Nephron progenitor cell (in vitro differentiated cells): ENCODE results near the gene OR8B12.

Experiments
- DNase-seq: peaks from one replicate; pipeline ENCODE4 v3.0.0; 2021
- H3K27ac Mint-ChIP-seq: 2 replicates; pipeline ENCODE4 v1.8.0; 2021; ENCODE audit warnings: mild to moderate bottlenecking, moderate library complexity, mixed read lengths
- H3K27me3 Mint-ChIP-seq: 2 replicates; pipeline ENCODE4 v1.8.0; 2021; ENCODE audit warnings: mild to moderate bottlenecking, low read depth, mixed read lengths; ENCODE audit not compliant: poor library complexity
- H3K36me3 Mint-ChIP-seq: 2 replicates; pipeline ENCODE4 v1.8.0; 2021; ENCODE audit warnings: low read depth, mixed read lengths
- H3K4me1 Mint-ChIP-seq: 2 replicates; pipeline ENCODE4 v1.8.0; 2021; ENCODE audit warnings: mixed read lengths
- H3K4me3 Mint-ChIP-seq: 2 replicates; pipeline ENCODE4 v1.8.0; 2021; ENCODE audit warnings: mild to moderate bottlenecking, moderate library complexity, mixed read lengths
- H3K9me3 Mint-ChIP-seq: 2 replicates; pipeline ENCODE4 v1.8.0; 2021; ENCODE audit warnings: mild to moderate bottlenecking, moderate library complexity, mixed read lengths
- TF ChIP-seq, protein P1 (sequence below): fragments of 200-600 bp; sonication (generic); IDR thresholded peaks from 2 replicates; pipeline ENCODE4 v1.5.0; 2021; ENCODE audit warnings: antibody characterized with exemption

The OR8B12 gene

DNA sequence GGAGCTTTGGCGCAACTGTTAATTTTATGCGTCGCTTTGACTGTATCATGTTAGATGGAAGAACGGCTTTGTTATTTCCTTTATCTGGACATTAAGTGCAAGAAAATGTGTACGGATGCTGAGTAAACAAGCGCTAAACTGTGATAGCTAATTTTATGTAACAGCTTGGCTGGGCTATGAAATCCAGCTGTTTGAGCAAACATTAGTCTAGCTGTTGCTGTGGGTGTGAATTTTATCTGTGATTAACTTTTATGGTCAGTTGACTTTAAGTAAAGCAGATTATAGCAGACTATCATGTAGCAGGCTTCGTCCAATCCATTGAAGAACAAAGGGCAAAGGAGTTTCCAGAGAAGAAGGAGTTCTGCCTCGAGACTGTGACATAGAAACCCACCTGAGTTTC is 40.3 kb upstream of the OR8B12 start:
- DNase-seq, result no peak
- H3K27me3 Mint-ChIP-seq, result peaks cover 4% of the 10 kb centered on the region
- H3K4me1 Mint-ChIP-seq, result peaks cover 17% of the 10 kb centered on the region
- no peak overlapping the region for H3K27ac Mint-ChIP-seq
- H3K36me3 Mint-ChIP-seq, result no peaks in the 10 kb centered on the region
- no peak overlapping the region for H3K4me3 Mint-ChIP-seq
- TF ChIP-seq, protein P1, sequence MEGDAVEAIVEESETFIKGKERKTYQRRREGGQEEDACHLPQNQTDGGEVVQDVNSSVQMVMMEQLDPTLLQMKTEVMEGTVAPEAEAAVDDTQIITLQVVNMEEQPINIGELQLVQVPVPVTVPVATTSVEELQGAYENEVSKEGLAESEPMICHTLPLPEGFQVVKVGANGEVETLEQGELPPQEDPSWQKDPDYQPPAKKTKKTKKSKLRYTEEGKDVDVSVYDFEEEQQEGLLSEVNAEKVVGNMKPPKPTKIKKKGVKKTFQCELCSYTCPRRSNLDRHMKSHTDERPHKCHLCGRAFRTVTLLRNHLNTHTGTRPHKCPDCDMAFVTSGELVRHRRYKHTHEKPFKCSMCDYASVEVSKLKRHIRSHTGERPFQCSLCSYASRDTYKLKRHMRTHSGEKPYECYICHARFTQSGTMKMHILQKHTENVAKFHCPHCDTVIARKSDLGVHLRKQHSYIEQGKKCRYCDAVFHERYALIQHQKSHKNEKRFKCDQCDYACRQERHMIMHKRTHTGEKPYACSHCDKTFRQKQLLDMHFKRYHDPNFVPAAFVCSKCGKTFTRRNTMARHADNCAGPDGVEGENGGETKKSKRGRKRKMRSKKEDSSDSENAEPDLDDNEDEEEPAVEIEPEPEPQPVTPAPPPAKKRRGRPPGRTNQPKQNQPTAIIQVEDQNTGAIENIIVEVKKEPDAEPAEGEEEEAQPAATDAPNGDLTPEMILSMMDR, result no peak
- no peaks in the 10 kb centered on the region for H3K9me3 Mint-ChIP-seq

DNA sequence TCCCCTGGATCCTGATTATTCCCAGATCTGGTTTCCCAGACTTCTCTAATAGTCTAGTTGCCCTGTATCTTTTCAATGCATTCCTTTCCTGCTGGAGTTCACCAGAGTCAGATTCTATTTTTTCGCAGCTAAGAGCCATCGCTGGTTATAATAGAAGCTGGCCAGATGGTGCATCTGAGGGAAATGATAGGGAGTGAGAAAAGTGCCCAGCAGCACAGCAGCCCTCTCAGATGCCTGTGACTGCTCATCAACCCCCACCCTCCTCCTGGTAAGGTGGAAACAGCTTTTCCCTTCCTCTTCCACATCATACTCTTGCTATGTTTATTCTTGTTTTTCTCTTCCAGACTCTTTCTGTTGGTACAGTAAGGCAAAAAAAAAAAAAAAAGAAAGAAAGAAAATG is 39.1 kb upstream of the OR8B12 start:
- Mint-ChIP-seq H3K4me1 (peaks cover 17% of the 10 kb centered on the region), H3K36me3 (no peaks in the 10 kb centered on the region), H3K27ac (no peak overlapping the region), H3K9me3 (no peaks in the 10 kb centered on the region), H3K4me3 (no peak overlapping the region), H3K27me3 (peaks cover 4% of the 10 kb centered on the region)
- TF ChIP-seq, protein P1, result no peak
- DNase-seq, result no peak

DNA sequence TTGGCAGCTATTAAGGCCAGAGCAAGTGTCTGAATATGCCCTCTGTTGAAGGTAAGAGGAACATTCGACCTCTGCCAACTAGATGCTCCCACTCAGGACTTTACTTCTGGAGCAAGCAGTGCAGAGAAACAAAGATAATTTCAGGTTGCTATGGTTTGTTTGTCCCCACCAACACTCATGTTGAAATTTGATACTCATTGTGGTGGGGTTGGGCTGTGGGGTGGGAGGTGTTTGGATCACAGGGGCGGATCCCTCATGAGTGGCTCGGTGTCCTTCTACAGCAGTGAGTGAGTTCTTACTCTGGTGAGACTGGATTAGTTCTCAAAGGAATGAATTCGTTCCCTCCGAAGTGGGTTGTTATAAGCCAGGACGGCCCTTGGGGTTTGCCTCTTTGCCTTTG is 38.4 kb upstream of the OR8B12 start:
- TF ChIP-seq, protein P1, result no peak
- peaks cover 17% of the 10 kb centered on the region for H3K4me1 Mint-ChIP-seq
- no peak overlapping the region for H3K27ac Mint-ChIP-seq
- peaks cover 2% of the 10 kb centered on the region for H3K27me3 Mint-ChIP-seq
- H3K4me3 Mint-ChIP-seq, result no peak overlapping the region
- H3K36me3 Mint-ChIP-seq, result no peaks in the 10 kb centered on the region
- no peaks in the 10 kb centered on the region for H3K9me3 Mint-ChIP-seq
- DNase-seq, result no peak

DNA sequence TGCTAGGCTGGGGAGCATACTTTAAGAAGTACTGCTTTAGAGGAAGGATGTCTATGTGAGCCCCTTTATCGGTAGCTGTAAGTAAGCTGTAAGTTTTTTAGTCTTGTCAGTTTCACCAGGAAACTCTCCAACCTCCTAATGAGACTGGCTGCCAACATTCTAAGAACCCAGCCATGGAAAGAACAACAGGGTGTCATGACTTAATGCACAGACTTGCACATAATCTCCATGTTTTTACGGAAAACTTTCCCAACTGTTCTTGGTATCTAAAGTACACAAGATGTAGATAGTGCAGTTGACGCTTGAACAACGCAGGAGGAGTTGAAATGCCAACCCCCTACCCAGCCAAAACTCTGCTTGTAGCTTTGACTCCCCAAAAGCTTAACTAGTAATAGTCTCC is 35.3 kb upstream of the OR8B12 start:
- no peaks in the 10 kb centered on the region for H3K36me3 Mint-ChIP-seq
- no peak overlapping the region for H3K4me3 Mint-ChIP-seq
- H3K9me3 Mint-ChIP-seq, result peaks cover 9% of the 10 kb centered on the region
- H3K4me1 Mint-ChIP-seq, result peaks cover 12% of the 10 kb centered on the region
- TF ChIP-seq, protein P1, result no peak
- DNase-seq, result no peak
- H3K27ac Mint-ChIP-seq, result no peak overlapping the region
- H3K27me3 Mint-ChIP-seq, result no peaks in the 10 kb centered on the region

DNA sequence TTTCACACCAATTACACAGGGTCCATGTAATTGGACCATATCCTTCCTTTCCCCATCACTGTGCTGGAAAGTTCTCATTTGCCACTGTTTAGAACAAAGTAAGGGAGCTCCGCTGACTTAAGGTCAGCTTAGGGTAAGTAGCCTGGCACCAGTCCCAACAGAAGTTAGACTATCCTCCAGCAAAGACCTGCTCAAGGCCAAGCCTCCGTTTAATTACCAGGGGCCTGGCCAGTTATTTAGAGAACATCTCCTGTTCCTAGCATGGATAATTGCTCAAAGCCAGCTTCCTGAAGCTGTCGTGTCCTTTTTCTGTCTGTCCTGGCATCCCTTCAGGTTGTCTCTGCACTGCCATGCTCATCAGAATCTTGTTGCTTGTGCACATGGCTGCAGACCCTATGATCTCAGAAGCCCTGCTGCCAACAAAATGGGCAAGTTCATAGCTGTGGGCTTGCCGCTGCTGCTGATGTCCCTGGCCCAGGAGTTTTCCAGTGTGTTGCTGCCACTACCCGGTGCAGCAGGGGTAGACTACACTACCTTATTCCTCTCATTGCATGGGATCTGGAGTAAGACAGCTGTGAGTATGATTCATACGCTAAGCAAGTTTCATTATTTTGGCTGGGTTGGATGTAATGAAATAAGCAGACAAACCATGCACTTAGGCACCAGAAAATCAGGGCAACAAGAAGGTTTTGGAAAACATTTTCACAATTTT is 34.4 kb upstream of the OR8B12 start:
- Mint-ChIP-seq H3K27ac (no peak overlapping the region), H3K4me3 (no peak overlapping the region), H3K4me1 (peaks cover 12% of the 10 kb centered on the region), H3K27me3 (no peaks in the 10 kb centered on the region), H3K9me3 (peaks cover 18% of the 10 kb centered on the region), H3K36me3 (no peaks in the 10 kb centered on the region)
- DNase-seq, result no peak
- TF ChIP-seq, protein P1, result no peak

DNA sequence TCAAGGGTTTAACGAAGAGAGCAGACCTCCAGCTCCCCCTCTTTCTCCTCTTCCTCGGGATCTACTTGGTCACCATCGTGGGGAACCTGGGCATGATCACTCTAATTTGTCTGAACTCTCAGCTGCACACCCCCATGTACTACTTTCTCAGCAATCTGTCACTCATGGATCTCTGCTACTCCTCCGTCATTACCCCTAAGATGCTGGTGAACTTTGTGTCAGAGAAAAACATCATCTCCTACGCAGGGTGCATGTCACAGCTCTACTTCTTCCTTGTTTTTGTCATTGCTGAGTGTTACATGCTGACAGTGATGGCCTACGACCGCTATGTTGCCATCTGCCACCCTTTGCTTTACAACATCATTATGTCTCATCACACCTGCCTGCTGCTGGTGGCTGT is 26.7 kb upstream of the OR8B12 start:
- no peak overlapping the region for H3K27ac Mint-ChIP-seq
- peaks cover 6% of the 10 kb centered on the region for H3K27me3 Mint-ChIP-seq
- H3K9me3 Mint-ChIP-seq, result peaks cover 18% of the 10 kb centered on the region
- TF ChIP-seq, protein P1, result no peak
- H3K4me3 Mint-ChIP-seq, result no peak overlapping the region
- DNase-seq, result no peak
- no peaks in the 10 kb centered on the region for H3K36me3 Mint-ChIP-seq
- H3K4me1 Mint-ChIP-seq, result no peaks in the 10 kb centered on the region
